HCT116 (cell line): ENCODE data around the gene DEF6.

Source experiments
- CBX3 ChIP-seq: IDR thresholded peaks from 2 replicates; pipeline ENCODE4 v1.6.1; 2012; ENCODE audit warnings: low read depth
- CEBPB ChIP-seq: IDR thresholded peaks from 2 replicates; pipeline ENCODE4 v1.6.1; 2012; ENCODE audit warnings: low read depth
- CTCF ChIP-seq, 3 experiments: fragments of 200-600 bp in 1 of 3; sonication (generic) in 1 of 3; IDR thresholded peaks in 2 of 3; conservative IDR thresholded peaks in 1 of 3; 2 replicates each; pipeline ENCODE4 v1.5.1; 2012 to 2017; ENCODE audit warnings: low read depth in 2 of 3, low read length in 2 of 3, antibody characterized with exemption in 1 of 3, borderline replicate concordance in 1 of 3, control low read depth in 1 of 3, mild to moderate bottlenecking in 1 of 3, mixed read lengths in 1 of 3, mixed run types in 1 of 3, moderate library complexity in 1 of 3; ENCODE audit not compliant: insufficient read depth in 1 of 3
- EZH2 ChIP-seq: fragments of 200-600 bp; sonication (generic); IDR thresholded peaks from 2 replicates; pipeline ENCODE4 v1.6.1; 2017; ENCODE audit warnings: antibody characterized with exemption, mixed run types
- EZH2phosphoT487 ChIP-seq: fragments of 200-600 bp; IDR thresholded peaks from 2 replicates; pipeline ENCODE4 v1.6.1; 2018; ENCODE audit warnings: antibody characterized with exemption, borderline replicate concordance
- MAX ChIP-seq: IDR thresholded peaks from 2 replicates; pipeline ENCODE4 v1.6.1; 2012
- POLR2A ChIP-seq: IDR thresholded peaks from 2 replicates; pipeline ENCODE4 v1.7.0; 2011; ENCODE audit warnings: borderline replicate concordance; ENCODE audit not compliant: insufficient read depth, insufficient read length; ENCODE audit errors: extremely low read depth
- POLR2AphosphoS5 ChIP-seq: IDR thresholded peaks from 2 replicates; pipeline ENCODE4 v1.6.1; 2011; ENCODE audit warnings: mild to moderate bottlenecking, low read depth, low read length, moderate library complexity
- RAD21 ChIP-seq: IDR thresholded peaks from 2 replicates; pipeline ENCODE4 v1.6.1; 2012; ENCODE audit warnings: low read depth, mild to moderate bottlenecking
- REST ChIP-seq: IDR thresholded peaks from 2 replicates; pipeline ENCODE4 v1.6.1; 2012; ENCODE audit warnings: low read depth
- SIN3A ChIP-seq: IDR thresholded peaks from 2 replicates; pipeline ENCODE4 v1.6.1; 2012; ENCODE audit warnings: low read depth
- SP1 ChIP-seq: IDR thresholded peaks from 2 replicates; pipeline ENCODE4 v1.6.1; 2012; ENCODE audit warnings: low read depth
- YY1 ChIP-seq: IDR thresholded peaks from 2 replicates; pipeline ENCODE4 v1.6.1; 2011; ENCODE audit warnings: low read length, low read depth, moderate library complexity, mild to moderate bottlenecking; ENCODE audit not compliant: insufficient replicate concordance; ENCODE audit errors: extremely low read depth

GRCh38 chr6:35327349-35328027, 29.9 kb downstream of the DEF6 start:
- TF ChIP-seq MAX (no peak), POLR2A (no peak), CTCF (IDR thresholded peaks at IDR 0.05 in 2 of 3, conservative IDR thresholded peaks at IDR 0.05 in 1 of 3; ENCODE audit: borderline replicate concordance in 1 of 3, insufficient read depth in 1 of 3, low read depth in 2 of 3, low read length in 2 of 3) (peak; percentile 50 to 67 (median 59)), EZH2 (no peak), CEBPB (no peak), POLR2AphosphoS5 (no peak), YY1 (no peak), CBX3 (no peak), REST (no peak), SP1 (no peak), RAD21 (peak; percentile 59), SIN3A (no peak), EZH2phosphoT487 (no peak)
